ENCODE results near the gene RNF13.
"Not testable (repeated sequence)": the region's sequence is repeated elsewhere in the genome, so short reads cannot be mapped to it uniquely, and the experiment has no call there.

The RNF13 gene

DNA sequence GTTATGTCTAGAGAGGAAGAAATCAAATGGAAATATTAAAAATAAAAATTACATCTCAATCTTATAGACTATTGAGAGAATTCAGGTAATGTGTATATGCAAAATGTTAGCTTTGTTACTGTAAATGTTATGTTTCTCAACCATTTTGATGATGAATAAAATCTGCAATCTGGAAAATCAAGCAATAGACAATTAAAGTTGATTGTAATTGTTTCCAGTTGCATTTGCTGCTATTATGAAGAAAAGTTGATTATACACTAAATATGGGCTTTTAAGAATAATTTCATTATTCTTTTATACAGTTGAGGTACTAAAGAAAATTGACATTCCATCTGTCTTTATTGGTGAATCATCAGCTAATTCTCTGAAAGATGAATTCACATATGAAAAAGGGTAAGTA lies 88.8 kb downstream of the RNF13 start:
- DNase-seq, result no peak

DNA sequence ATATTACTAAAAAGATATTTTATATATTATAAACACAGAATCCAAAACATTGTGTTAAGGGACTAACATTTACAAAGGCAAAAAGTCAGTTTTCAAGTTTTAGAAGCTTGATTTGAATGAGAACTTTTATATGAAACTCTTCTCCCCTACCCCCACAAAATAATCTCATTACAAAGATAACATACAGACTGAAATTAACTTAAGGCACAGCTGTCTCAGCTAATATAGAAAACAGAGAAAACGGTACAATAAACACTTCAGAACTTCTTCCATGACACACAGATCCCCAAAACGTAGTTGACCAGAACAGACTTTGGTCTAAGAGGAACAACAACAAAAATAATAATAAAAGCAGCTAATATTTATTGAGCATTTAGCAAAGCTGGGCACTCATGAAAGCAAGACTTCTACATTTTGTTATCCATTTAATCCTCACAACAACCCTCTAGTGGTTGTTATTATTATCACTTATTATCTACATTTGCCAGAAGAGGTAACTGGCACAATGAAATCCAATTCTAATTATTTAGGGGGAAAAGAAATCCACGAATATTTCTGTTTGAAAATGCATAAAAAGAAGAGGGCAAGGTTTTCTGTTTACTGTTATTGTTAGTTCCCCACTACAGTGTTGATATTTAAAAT lies 89.6 kb downstream of the RNF13 start:
- DNase-seq, result no peak

DNA sequence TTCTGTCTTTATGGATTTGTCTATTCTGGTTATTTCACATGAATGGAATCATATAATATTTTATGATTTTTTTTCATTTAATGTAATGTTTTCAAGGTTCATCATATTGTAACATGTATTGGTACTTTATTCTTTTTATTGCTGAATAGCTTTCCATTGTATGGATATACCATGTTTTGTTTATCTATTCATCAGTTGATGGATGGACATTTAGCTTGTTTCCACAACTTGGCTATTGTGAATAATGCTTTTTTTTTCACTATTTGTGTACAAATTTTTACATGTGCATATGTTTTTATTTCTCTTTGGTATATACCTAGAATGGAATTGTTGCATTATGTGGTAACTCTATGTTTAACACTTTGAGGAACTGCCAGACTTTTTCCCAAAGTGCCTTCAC lies 93.0 kb downstream of the RNF13 start:
- no peak for DNase-seq

DNA sequence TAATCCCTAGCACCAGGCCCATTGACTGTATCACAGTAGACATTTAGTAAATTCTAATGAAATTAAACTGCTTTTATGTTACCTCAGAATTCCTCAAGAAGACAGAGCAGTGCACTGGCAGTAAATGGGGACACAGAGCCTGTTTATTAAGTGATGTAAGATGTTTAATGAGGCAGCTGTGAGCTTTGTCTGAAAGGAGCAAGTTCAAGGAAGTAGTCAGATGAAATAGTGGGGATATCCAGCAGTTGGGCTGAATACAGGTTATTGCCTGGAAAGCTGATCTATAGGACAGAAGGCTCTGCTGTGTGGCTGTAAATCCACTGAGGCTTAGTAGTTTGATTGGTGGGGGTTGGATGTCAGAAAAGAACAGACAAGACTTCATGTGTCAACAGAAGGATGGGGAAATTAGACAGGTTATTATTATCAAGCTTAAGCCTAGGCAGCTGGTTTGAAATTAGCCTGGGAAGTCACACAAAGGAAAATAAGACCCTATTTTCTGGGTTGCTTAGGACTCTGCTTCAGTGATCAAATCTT lies 95.5 kb downstream of the RNF13 start:
- no peak for DNase-seq

DNA sequence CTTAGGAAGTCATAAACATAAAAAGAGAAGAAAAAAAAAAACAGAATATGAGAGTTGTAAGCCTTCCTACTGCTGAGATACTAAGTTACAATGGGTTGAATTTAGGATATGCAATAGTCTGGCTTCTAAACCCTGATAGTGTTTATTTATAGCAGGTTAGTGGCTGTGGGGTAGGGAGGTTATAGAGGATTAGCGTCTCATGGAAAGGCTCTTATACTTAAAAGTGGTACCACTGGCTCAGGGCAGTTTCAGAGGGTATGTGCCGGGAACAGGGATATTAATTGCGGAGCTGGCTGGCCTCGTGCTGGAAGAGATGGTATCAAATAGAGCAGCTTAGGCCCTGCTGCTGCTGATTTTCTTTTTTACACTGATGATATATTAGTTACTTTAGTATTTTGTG lies 96.9 kb downstream of the RNF13 start:
- no peak for DNase-seq

DNA sequence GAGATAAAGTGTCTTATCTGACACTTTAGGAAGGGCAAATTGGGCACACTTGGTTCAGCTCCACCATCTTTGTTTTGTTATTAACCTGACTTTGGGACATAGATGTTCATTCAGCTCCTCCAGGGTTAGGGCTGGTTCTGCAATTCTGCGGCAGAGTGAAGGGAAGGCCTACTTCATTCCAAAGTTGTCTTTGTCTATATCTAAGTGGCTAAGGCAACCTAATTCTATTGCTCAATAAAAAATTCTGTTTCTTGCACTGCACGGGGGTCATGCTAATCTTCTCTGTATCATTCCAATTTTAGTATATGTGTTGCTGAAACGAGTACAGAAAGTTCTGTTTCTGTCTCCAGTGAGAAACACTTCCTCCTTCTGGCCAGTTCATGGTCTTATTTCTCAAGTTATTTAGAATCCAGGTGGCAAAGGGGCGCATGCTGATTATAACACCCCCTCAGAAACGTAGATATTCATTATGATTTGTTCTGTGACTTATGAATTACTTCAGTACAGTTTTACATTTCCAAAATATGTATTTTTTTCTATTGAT lies 104.2 kb downstream of the RNF13 start:
- DNase-seq, result no peak

DNA sequence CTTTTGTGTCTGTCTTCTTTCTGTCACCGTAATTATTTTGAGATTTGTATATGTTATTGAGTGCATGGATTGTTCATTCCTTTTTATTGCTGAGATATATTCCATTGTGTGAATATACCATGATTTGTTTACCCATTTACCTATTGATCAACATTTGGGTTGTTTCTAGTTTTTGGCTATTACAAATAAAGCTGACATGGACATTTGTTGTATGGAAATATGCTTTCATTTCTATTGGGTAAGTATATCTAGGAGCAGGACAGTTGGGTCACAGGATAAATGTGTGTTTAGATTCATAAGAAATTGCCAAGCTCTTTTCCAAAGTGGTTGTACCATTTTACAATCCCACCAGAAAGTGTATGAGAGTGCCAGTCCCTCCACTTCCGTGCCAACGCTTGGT lies 106.5 kb downstream of the RNF13 start:
- DNase-seq, result no peak

DNA sequence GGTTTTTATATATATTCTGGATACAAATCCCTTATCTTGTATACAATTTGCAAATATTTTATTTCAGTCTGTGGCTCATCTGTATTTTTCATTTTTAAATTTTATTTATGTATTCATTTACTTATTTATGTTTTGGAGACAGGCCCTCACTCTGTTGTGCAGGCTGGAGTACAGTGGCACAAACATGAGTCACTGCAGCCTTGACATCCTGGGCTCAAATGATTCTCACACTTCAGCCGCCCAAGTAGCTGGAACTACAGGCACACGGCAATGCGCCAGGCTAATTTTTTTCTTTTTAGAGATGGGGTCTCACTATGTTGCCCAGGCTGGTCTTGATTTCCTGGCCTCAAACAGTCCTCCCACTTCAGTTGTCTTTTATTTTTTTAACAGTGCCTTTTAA lies 107.1 kb downstream of the RNF13 start:
- DNase-seq, result no peak

DNA sequence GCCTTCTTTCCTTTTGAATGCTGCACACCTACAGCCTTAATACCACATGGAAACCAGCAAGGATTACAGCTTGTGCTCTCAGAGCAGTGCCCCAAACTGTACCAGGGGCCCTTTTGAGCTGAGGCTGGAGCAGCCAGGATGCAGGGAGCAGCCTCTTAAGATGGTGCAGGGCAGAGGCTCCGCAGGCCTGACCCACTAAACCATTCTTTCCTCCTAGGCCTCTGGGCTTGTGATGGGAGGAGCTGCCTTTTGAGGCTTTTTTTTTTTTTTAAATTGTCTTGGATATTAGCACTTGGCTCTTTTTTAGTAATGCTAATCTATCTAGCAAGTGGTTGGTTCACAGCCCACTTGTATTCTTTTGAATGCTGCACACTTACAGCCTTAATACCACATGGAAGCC lies 120.0 kb downstream of the RNF13 start:
- DNase-seq, result no peak

DNA sequence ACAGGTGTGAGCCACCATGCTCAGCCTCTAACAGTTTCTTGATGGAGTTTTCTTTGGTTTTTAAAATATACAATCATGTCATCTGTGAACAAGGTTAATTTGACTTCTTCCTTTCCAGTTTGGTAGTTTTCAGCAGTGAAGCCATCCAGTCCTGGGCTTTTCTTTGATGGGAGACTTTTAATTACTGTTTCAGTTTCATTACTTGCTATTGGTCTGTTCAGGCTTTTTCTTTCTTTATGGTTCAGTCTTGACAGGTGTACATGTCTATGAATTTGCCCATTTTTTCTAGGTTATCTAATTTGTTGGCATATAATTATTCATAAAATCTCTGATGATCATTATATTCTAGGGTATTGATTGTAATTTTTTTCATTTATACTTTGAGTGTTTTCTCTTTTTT lies 120.8 kb downstream of the RNF13 start:
- no peak for DNase-seq

DNA sequence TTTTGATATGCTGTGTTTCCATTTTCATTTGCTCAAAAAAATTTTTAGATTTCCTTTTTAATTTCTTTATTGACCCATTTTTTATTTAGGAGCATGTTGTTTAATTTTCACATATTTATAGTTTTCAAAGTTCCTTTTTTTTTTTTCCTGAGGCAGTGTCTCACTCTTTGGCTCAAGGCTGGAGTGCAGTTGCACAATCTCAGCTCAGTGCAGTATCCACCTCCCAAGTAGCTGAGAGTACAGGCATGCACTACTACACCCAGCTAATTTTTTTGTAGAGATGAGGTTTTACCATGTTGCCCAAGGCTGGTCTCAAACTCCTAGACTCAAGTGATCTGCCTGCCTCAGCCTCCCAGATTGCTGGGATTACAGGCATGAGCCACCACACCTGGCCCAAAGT lies 121.5 kb downstream of the RNF13 start:
- DNase-seq, result no peak

DNA sequence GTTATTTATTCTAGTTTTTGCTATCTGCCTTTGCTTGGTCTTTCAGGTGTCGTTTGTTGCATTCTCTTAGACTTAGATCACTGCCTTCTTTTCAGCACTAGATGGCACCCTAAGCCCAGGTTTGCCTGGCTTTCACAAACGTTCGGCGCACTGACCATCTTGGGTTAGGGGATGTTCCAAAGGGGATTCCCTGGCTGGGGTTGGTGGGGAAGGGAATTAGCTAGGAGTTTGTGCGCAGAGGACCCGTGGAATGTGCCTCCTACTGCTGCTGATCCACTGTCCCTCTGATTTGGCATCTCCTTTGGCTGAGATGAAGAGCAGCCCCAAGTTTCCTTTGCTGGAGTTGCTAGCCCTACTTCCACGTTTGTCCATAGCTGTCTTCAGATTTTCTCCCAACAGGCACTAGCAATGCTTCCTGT lies 123.8 kb downstream of the RNF13 start:
- DNase-seq, result peak; percentile 63

DNA sequence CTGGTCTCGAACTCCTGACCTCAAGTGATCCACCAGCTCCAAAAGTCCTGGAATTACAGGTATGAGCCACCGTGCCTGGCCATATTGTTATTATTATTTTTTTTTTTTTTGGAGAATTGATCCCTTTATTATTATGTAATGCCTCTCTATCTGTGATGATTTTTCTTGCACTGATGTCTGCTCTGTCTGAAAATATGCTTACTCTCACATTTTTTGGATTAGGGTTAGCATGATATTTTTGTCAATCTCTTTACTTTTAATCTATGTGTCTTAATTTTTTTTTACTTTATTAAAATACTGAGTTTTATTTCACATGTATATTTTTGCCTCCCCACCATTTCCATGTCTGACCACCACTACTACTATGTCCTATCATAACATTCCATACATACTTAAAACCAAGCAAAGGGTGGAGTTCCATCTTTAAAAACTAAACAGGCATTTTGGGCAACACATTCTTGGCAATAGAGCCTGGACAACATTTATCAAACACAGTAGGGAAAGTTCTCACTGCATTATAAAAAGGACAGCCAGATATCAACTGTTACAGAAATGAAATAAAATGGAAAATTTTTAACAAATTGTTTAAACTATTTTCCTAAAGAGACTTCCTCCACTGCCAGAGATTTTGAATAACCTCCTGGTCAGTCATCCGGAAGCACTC lies 125.5 kb downstream of the RNF13 start:
- not testable (repeated sequence) for DNase-seq

DNA sequence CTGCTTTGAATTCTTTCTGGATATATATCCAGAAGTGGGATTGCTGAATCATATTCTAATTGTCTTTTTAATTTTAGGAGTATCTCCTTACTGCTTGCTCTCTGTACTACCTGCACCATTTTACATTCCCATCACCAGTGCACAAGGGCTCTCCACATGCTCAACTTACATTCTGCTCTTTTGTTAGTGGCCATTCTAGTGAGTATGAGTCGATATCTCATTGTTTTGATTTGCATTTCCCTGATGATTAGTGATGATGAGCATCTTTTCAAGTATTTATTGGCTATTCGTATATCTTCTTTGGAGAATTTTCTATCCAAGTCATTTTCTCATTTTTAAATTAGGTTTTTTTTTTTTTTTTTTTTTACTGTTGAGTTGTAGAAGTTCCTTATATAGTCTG lies 128.2 kb downstream of the RNF13 start:
- no peak for DNase-seq

DNA sequence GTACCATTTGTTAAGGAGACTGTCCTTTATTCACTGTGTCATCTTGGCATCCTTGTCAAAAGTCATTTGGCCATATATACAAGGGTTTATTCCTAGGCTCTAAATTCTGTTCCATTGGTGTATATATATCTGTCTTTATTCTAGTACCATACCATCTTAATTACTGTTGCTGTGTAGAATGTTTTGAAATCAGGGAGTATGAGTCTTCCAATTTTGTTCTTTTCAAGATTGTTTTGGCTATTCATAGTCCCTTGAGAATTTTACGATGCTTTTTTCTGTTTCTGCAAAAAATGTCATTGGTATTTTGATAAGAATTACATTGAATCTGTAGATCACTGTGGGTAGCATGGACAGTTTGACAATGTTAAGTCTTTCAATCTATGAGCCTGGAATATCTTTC lies 128.9 kb downstream of the RNF13 start:
- no peak for DNase-seq

DNA sequence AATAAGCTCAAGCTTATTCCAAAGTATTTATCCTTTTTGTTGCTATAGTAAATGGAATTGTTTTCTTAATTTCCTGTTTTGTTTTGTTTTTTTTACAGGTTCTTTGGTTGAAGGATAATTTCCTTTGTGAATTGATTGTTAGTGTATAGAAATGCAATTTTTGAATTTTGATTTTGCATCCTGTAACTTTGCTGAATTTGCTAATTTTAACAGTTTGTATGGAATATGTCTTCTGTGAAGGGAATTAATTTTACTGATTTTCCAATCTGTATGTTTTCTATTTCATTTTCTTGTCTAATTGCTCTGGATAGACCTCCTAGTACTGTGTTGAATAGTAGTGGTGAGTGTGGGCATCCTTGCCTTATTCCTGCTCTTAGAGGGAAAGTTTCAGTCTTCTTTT lies 129.4 kb downstream of the RNF13 start:
- DNase-seq, result no peak

DNA sequence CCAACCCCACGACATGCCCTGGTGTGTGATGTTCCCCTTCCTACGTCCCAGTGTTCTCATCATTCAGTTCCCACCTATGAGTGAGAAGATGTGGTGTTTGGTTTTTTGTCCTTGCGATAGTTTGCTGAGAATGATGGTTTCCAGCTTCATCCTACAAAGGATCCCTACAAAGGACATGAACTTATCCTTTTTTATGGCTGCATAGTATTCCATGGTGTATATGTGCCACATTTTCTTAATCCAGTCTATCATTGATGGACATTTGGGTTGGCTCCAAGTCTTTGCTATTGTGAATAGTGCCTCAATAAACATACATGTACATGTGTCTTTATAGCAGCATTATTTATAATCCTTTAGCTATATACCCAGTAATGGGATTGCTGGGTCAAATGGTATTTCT lies 131.0 kb downstream of the RNF13 start:
- not testable (repeated sequence) for DNase-seq

DNA sequence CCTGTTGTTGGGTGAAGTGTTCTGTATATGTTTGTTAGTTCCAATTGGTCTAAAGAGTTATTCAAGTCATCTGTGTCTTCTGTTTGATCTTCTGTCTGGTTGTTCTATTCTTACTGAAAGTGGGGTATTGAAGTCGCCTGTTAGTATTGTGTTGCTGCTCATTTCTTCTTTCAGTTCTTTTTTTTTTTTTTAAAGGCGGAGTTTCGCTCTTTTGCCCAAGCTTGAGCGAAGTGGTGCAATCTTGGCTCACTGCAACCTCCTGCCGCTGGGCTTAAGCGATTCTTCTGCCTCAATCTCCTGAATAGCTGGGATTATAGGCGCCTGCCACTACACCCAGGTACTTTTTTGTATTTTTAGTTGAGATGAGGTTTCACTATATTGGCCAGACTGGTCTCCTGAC lies 134.2 kb downstream of the RNF13 start:
- DNase-seq, result no peak

DNA sequence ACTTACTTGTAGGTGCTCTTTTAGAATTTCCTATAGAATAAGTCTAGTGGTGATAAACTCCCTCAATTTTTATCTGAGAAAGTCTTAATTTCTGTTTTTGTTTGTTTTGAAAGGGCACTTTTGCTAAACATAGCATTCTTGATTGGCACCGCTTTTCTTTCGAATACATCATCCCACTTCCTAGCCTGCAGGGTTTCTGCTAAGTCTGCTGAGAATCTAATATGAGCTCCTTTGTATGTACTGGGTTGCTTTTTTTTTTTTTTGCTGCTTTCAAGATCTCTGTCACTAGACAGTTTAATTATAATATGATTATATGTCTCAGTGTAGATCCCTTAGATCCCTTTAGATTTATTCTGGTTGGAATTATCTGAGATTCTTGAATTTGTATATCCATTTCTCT lies 136.2 kb downstream of the RNF13 start:
- no peak for DNase-seq

DNA sequence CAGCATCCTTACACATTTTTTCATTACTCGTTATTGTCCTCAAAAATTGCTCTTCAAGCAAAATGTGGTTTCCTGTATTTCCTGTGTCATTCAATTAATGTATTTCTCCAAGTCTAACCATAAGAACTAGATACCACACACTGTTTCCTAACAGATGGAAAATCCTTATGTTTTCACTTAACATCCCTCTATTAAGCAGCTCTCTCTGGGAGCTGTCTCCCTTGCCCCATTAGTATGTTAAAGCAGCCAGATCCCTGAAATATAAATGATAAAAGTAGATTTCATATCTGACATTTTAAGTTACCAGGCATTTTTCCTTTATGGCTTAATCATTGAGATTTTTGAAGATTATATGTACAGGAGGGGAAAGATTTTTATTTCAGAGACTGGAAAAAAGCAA lies 141.8 kb downstream of the RNF13 start:
- DNase-seq, result no peak

DNA sequence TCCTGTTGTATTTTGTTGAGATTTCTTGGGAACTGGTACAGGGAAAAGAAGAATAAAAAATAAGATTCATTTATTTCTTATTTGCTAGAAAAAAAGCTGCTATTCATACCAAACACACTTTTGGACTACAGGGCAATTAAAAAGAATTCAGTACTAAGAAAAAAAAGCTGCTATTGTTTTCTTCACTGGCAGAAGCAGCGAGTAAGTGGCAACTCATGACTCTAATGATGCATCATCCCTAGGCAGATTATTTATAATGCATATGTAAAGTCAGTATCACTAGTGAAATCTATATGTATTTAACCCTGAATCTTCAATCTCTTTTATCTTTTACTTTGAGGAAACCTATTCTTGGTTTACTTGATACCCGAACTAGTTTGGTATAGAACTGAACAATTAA lies 142.4 kb downstream of the RNF13 start:
- no peak for DNase-seq

DNA sequence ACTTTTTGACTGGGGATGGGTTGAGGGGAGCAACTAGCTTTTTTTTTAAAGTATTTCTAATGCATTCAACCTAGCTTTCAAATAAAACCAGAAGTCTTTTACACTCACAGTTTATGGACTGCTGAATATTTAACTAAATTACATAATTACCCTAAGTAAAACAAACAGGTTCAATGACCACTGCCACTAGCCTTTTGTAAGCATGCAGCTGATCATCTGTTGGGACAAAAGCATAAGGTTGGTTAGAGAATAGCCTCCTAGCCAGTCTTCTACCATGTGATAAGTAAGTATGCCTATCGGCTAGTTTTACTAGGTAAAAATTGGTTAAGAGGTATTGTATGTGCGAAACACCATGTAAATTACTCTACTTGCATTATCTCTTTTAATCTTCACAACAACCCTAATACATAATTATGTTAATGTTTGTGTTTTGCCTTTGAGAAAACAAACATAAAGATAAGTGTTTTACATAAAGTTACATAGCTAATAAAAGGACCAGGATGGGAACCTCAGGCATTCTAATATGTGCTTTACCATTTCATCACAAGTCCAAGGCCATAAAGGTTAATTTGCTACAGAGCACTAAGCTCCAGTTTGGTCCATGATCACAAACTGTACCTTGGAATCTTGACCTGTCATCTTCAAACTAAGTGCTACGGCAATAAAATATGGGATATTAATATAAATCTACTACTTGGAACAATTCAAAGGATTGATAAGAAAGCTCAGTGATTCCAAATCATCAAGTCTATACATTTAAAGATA lies 144.5 kb downstream of the RNF13 start:
- no peak for DNase-seq

DNA sequence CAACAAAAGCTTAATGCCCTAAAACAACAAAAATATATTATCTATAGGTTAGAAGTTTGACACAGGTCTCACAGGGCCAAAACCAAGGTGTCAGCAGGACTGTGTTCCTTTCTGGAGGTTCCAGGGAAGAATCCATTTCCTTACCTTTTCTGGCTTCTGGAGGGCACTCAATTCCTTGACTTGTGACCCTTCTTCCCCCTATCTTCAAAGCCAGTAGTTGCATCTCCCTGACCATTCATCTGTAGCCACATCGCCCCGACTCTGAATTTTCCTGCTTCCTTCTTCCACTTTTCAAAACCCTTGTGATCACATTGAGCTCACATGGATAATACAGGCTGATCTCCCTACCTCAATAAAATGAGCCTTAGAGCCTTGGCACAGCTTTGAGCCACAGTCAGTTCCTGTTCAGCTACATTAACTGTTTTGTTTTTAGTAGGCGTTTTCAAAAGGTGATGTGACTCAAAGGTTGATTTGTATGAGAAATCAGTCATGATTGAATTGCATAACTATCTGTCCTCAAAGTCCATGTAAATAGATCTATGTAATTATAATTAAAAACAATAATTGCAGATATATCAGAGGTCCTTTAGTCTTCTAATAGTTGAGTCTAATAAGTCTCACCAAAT lies 145.3 kb downstream of the RNF13 start:
- no peak for DNase-seq
